Stomach (tissue), 4 donors: Measurements from ENCODE around the gene CENPL.

Experiments
- EP300 ChIP-seq: sonication (generic); formaldehyde crosslinking; IDR thresholded peaks from one replicate; pipeline ENCODE4 v1.6.1; 2017; ENCODE audit warnings: antibody characterized with exemption
- POLR2A ChIP-seq, 4 donors: fragments of 450-650 bp; IDR thresholded peaks; one replicate each; pipeline ENCODE4 v1.6.1; 2016; ENCODE audit warnings: antibody characterized with exemption in 4 of 4, control low read depth in 2 of 4, mild to moderate bottlenecking in 1 of 4, moderate library complexity in 1 of 4
- POLR2AphosphoS5 ChIP-seq, 3 donors: sonication (generic); formaldehyde crosslinking; IDR thresholded peaks; one replicate each; pipeline ENCODE4 v1.6.1; 2016; ENCODE audit warnings: antibody characterized with exemption in 3 of 3
- TF ChIP-seq, protein P1 (sequence below), 7 experiments: fragments of 450-650 bp in 4 of 7; fragments of 200-600 bp in 3 of 7; sonication (generic) in 3 of 7; IDR thresholded peaks; one replicate each; pipeline ENCODE4 v1.5.1; 2016 to 2019; ENCODE audit warnings: antibody characterized with exemption in 7 of 7, control low read depth in 2 of 7, mild to moderate bottlenecking in 1 of 7

DNA sequence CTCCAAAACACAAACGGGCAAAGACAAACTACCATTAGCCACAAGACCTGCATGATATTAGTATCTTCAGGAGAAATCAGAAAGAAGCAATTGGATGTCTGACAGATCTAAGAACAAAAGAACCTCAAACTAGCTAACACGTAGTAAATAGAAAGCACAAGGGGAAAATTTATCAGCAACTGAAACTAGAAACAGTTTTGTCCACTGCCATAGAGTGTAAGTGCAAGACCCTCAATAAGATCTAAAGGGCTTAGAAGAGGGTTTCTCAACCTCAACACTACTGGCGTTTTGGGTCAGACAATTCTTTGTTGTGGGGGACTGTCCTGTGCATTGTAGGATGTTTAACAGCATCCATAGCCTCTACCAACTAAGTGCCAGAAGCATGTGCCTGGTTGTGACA, 55.9 kb downstream of the CENPL start:
- TF ChIP-seq, protein P1, sequence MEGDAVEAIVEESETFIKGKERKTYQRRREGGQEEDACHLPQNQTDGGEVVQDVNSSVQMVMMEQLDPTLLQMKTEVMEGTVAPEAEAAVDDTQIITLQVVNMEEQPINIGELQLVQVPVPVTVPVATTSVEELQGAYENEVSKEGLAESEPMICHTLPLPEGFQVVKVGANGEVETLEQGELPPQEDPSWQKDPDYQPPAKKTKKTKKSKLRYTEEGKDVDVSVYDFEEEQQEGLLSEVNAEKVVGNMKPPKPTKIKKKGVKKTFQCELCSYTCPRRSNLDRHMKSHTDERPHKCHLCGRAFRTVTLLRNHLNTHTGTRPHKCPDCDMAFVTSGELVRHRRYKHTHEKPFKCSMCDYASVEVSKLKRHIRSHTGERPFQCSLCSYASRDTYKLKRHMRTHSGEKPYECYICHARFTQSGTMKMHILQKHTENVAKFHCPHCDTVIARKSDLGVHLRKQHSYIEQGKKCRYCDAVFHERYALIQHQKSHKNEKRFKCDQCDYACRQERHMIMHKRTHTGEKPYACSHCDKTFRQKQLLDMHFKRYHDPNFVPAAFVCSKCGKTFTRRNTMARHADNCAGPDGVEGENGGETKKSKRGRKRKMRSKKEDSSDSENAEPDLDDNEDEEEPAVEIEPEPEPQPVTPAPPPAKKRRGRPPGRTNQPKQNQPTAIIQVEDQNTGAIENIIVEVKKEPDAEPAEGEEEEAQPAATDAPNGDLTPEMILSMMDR (IDR thresholded peaks at IDR 0.05): no peak
- no peak for TF ChIP-seq POLR2A (IDR thresholded peaks at IDR 0.05)
- TF ChIP-seq EP300: no peak
- TF ChIP-seq POLR2AphosphoS5 (IDR thresholded peaks at IDR 0.05): no peak
